D721Med (cell line): ENCODE data around the gene TMPRSS9.

ENCODE experiments used
- DNase-seq: peaks from one replicate; pipeline ENCODE4 v3.0.0; 2011; ENCODE audit warnings: low spot score; ENCODE audit not compliant: insufficient read length
- FAIRE-seq: peaks from 2 replicates; lab custom pipeline; 2011; peaks lifted over from hg19 to GRCh38; lab: Jason Lieb, UNC
- CTCF ChIP-seq: IDR thresholded peaks from 2 replicates; pipeline ENCODE4 v1.5.1; 2012; ENCODE audit warnings: mild to moderate bottlenecking, control low read depth; ENCODE audit not compliant: insufficient read depth; ENCODE audit errors: missing control alignments

Gene TMPRSS9

GRCh38 chr19:2362970-2363300 lies 2.9 kb downstream of the TMPRSS9 start:
- DNase-seq (no peak), FAIRE-seq (no peak)
- TF ChIP-seq CTCF = no peak

DNA sequence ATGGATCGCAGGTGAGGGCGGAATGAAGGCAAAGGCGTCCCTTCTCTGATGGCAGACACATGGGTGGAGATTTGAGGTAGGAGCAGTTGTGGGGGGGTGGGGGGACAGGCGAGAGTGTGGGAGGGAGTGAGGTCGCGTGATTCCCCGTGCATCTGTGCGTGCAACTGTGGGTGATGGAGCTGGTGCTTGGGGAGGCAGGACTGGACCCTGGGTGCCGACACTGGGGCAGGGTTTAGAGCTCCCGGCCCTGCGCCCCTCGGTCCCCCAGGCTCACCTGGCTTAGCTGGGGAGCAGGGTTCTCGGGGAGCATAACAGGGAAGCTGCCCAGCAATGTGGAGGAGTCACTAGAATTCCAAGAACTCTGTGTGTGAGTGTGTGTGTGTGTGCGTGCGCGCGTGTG lies 3.4 kb downstream of the TMPRSS9 start:
- no peak for TF ChIP-seq CTCF
- DNase-seq (no peak), FAIRE-seq (no peak)

DNA sequence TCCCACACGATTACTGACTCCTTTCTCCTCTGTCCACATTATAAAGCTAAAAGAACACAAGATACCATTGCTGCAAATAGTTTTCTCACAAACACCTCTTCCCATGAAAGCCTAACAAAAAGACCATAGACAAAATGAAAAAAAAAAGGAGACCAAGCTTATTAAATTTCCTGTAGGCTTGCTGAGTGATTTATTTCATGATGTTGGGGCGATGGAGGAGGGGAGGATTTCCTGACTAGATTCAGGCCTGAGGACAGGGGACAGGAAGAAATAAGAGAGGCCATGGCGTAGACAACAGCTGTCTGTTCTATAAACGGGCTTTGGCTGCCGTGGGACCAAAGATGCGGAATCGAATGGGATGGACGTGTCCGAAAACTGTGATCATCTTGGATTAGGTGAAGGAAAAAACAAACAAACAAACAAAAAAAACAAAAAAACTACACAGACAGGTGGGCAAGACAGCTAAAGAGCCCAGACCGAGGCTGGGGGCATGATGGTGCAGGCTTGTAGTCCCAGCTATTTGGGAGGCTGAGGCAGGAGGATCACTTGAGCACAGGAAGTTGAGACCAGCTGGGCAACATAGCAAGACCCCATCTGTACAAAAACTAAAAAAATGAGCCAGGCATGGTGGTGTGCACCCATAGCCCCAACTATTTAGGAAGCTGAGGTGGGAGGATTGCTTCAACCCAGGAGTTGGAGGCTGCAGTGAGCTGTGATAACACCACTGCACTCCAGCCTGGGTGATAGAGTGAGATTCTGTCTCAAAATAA lies 5.3 kb downstream of the TMPRSS9 start:
- no peak for TF ChIP-seq CTCF
- FAIRE-seq = no peak
- DNase-seq = no peak

DNA sequence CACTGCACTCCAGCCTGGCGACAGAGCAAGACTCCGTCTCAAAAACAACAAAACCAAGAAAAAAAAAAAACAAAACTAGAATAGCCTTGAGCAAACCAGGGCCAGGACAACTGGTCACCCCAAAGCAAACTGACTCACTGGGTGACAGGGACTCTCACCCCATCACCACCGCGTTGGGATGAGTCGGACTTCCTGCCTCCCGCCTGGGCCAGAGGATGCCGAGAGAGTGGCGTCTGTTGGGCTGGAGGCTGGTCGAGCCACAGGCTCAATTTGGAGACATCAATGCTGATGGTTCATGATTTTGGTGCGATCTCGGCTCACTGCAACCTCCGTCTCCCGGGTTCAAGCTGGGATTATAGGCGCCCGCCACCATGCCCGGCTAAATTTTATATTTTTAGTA lies 11.6 kb downstream of the TMPRSS9 start:
- DNase-seq = no peak
- FAIRE-seq = no peak
- TF ChIP-seq CTCF = no peak

- TF ChIP-seq CTCF = no peak
- FAIRE-seq (no peak), DNase-seq (no peak)
These were observed 12.1 kb downstream of the TMPRSS9 start for GRCh38 chr19:2372076-2372612.

GRCh38 chr19:2374808-2375207 lies 14.7 kb downstream of the TMPRSS9 start:
- TF ChIP-seq CTCF = no peak
- FAIRE-seq = no peak
- no peak for DNase-seq
